ENCODE measurements around the gene HDGF.

Gene HDGF

GRCh38 chr1:156745881-156746280 is 5.6 kb downstream of the HDGF start:
- no peak for DNase-seq

- no peak for DNase-seq
Measured at GRCh38 chr1:156744786-156745419, 6.6 kb downstream of the HDGF start.

GRCh38 chr1:156744344-156744743 is 7.1 kb downstream of the HDGF start:
- DNase-seq: no peak

- DNase-seq: no peak
Measured at GRCh38 chr1:156743367-156744302, 7.8 kb downstream of the HDGF start.

- no peak for DNase-seq
Measured at GRCh38 chr1:156742801-156743200, 8.7 kb downstream of the HDGF start.

- no peak for DNase-seq
Measured at GRCh38 chr1:156742017-156742416, 9.5 kb downstream of the HDGF start.

- DNase-seq: peak; percentile 12
Measured at GRCh38 chr1:156741481-156741983, 9.9 kb downstream of the HDGF start.

- peak; percentile 99 for DNase-seq
Measured at GRCh38 chr1:156740741-156741480, 10.6 kb downstream of the HDGF start, which contains the start of gene MRPL24. Gene MRPL24, minus strand, starts transcription at chr1:156741088. Its CDS starts 2,384 bp downstream, at chr1:156738704.

GRCh38 chr1:156740237-156740740 is 11.2 kb downstream of the HDGF start:
- no peak for DNase-seq

GRCh38 chr1:156738916-156739315 is 12.6 kb downstream of the HDGF start:
- no peak for DNase-seq

- no peak for DNase-seq
Measured at GRCh38 chr1:156738407-156738806, 13.1 kb downstream of the HDGF start.

- no peak for DNase-seq
Measured at GRCh38 chr1:156733989-156734584, 17.4 kb downstream of the HDGF start.

- DNase-seq: peak; percentile 95
Measured at GRCh38 chr1:156728599-156729462, 22.6 kb downstream of the HDGF start, which contains the start of gene ISG20L2. Gene ISG20L2, minus strand, starts transcription at chr1:156728766. Its CDS starts 1,114 bp downstream, at chr1:156727652.

GRCh38 chr1:156727926-156728598 is 23.4 kb downstream of the HDGF start, which contains the start of gene METTL25B:
Gene METTL25B, plus strand, starts transcription at chr1:156728469. Its CDS starts 636 bp downstream, at chr1:156729105.
- no peak for DNase-seq

- no peak for DNase-seq
Measured at GRCh38 chr1:156727492-156727891, 24.0 kb downstream of the HDGF start.

GRCh38 chr1:156726549-156727226 is 24.8 kb downstream of the HDGF start:
- peak; percentile 60 for DNase-seq

GRCh38 chr1:156725683-156726280 is 25.7 kb downstream of the HDGF start:
- DNase-seq: peak; percentile 77

- no peak for DNase-seq
Measured at GRCh38 chr1:156721535-156721934, 29.9 kb downstream of the HDGF start.

- DNase-seq: no peak
Measured at GRCh38 chr1:156721131-156721530, 30.3 kb downstream of the HDGF start.

- DNase-seq: no peak
Measured at GRCh38 chr1:156717351-156717750, 34.1 kb downstream of the HDGF start.
